ENCODE measurements around the gene LZTS2.

GRCh38 chr10:101005361-101005760, 5.8 kb downstream of the LZTS2 start:
- no peak for TF ChIP-seq ATF2 (IDR thresholded peaks at IDR 0.05; ENCODE audit: low read length)
- TF ChIP-seq JUN (IDR thresholded peaks at IDR 0.05; ENCODE audit: low read depth, low read length) = no peak
- TF ChIP-seq BACH1 (IDR thresholded peaks at IDR 0.05; ENCODE audit: low read length) = no peak
- TF ChIP-seq EZH2 (IDR thresholded peaks at IDR 0.05; ENCODE audit: low read depth, low read length, severe bottlenecking) = no peak
- TF ChIP-seq SIRT6 (IDR thresholded peaks at IDR 0.05; ENCODE audit: low read length) = no peak
- no peak for TF ChIP-seq NRF1 (IDR thresholded peaks at IDR 0.05; ENCODE audit: low read depth, low read length)
- TF ChIP-seq CTCF (IDR thresholded peaks at IDR 0.05; ENCODE audit: control extremely low read depth in 1 of 3, insufficient read depth in 1 of 3, low read depth in 1 of 3, low read length in 3 of 3) = no peak
- no peak for TF ChIP-seq MAFK (IDR thresholded peaks at IDR 0.05; ENCODE audit: low read depth, low read length)
- TF ChIP-seq TAF1 (IDR thresholded peaks at IDR 0.05; ENCODE audit: low read depth, low read length) = no peak
